Ovary (tissue), 9 donors: ENCODE data around the gene KAT6B. TPM values are rescaled to one million over a fixed set of nuclear protein-coding genes. Genes with fewer than 3 reads are reported as not detected.

Source experiments
- DNase-seq, 5 donors: peaks; one replicate each; pipeline ENCODE4 v3.0.0-alpha.2; 2019 to 2020
- H3K27ac ChIP-seq, 2 donors: fragments of 200-600 bp; one replicate each; pipeline versions ENCODE4 v1.5.1 to v1.8.0; 2019 to 2022
- H3K27me3 ChIP-seq: fragments of 200-600 bp; one replicate; pipeline ENCODE4 v1.8.0; 2022
- H3K36me3 ChIP-seq: fragments of 200-600 bp; sonication (generic); one replicate; pipeline ENCODE4 v1.5.1; 2019
- H3K4me1 ChIP-seq: one replicate; pipeline ENCODE4 v1.8.1; 2013; ENCODE audit warnings: mild to moderate bottlenecking, moderate library complexity; ENCODE audit not compliant: insufficient read depth
- H3K4me3 ChIP-seq: fragments of 200-600 bp; sonication (generic); one replicate; pipeline ENCODE4 v1.5.1; 2017
- H3K9me3 ChIP-seq, 2 donors: fragments of 200-600 bp in 1 of 2; sonication (generic) in 1 of 2; one replicate each; pipeline versions ENCODE4 v1.5.1 to v1.8.1; 2013 to 2019; ENCODE audit warnings: mild to moderate bottlenecking in 1 of 2, moderate library complexity in 1 of 2
- EP300 ChIP-seq: sonication (generic); formaldehyde crosslinking; IDR thresholded peaks from one replicate; pipeline ENCODE4 v1.6.1; 2017; ENCODE audit warnings: antibody characterized with exemption
- POLR2A ChIP-seq: fragments of 450-650 bp; IDR thresholded peaks from one replicate; pipeline ENCODE4 v1.6.1; 2017; ENCODE audit warnings: antibody characterized with exemption, mild to moderate bottlenecking, moderate library complexity
- WGBS, 3 donors: extraction: QIAGEN DNeasy Blood & Tissue Kit in 1 of 3; methylation state at CpG; one replicate each; pipeline versions ENCODE4 v1.1.5 to v1.1.7; 2013 to 2017; 5-methylcytosine and 5-hydroxymethylcytosine counted together
- intact Hi-C, 4 donors: fragments of 100-400 bp; cut with DNase I; formaldehyde crosslinking; loops; one replicate each; pipeline versions ENCODE4 v1.11.0 to v1.15.1; 2022 to 2023
- polyA plus RNA-seq, 2 donors: library from polyadenylated mRNA; stranded (reverse); fragments of 200-250 nt in 1 of 2; fragments of 350-450 nt in 1 of 2; fragmentation: Illumina TruSeq in 1 of 2; extraction: RNeasy Lipid Tissue Mini Kit (QIAGEN cat#74804) in 1 of 2; gene quantifications; one replicate each; pipeline ENCODE4 v1.2.3, GENCODE V29; 2013 to 2014
- total RNA-seq, 7 donors: library from RNA; depleted of rRNA in 2 of 7; stranded (reverse); fragments of >200 nt in 2 of 7; fragmentation: NEBNext Ultra II Directional in 3 of 7; extraction: Animal tissue kit (Norgen Biotek cat#: 25700) in 3 of 7; gene quantifications; one replicate each; pipeline versions ENCODE4 v1.1.0 to v1.2.4, GENCODE V29; 2016 to 2023
- TF ChIP-seq, protein P1 (sequence below), 3 donors: fragments of 450-650 bp in 2 of 3; fragments of 200-600 bp in 1 of 3; IDR thresholded peaks; one replicate each; pipeline versions ENCODE4 v1.5.1 to v1.8.0; 2016 to 2022; ENCODE audit warnings: antibody characterized with exemption in 3 of 3, mild to moderate bottlenecking in 1 of 3
- donor health status: DM: no; HTN: no; CAD: no; lungs with moderate emphysema.
- donor health status: DM: no; HTN: no; CAD: no.
- donor health status: Bipolar disorder and iron deficiency.
- donor health status: DM: yes; HTN: yes; CAD: no.
- donor health status: DM: no; HTN: no; CAD: no.
- donor health status: DM: yes; HTN: yes; CAD: no.

Gene KAT6B
- total and polyA plus RNA-seq, 9 donors = 14.9 to 61.6 (median 49.2) TPM

DNA sequence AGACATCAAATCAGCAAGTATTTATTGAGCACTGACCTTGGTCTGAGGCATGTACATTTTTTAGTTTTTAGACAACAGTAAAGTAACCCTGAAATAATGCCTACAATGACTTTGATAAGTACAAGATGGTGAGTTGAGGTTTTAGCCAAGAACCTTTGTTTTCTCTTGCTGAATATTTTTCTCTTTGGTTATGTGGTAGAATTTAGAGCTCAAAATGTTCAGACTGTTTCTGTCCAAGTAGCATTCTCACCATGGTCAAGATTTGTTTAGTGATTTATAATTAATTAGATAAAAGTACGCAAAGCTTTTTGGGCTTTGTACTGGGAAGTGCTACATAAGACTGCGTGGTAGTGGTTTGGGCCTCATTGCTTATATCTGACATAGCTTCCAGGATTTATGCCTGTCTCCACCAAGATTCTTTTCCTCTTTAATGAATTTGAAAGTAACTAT, 102.4 kb downstream of the KAT6B start:
- WGBS, 3 donors = 8 to 15% (median 10%) methylated on average over 2 of the region's 2 CpGs
- H3K4me3 ChIP-seq = no peak overlapping the region
- intact Hi-C loops = no loop called here

DNA sequence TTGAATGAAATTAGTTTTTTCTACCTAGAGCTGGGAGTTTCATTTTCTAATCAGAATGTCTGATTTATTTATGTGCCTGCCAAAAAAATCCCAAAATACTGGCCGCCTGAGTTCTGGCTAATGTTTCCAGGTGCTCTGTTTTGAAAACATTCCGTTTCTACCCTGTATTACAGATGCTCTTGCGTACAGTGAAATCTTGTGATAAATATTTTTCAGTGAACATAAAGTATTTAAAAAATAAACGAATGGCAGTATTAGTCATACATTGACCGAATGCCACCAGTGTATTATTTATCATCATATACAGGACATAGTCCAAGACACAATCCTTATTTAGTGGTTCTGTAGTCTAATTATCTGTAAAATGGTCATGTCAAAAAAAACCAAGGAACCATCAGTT, 102.8 kb downstream of the KAT6B start:
- 7 to 14% (median 10%) methylated on average over 5 of the region's 5 CpGs for WGBS, 3 donors
- Histone ChIP-seq H3K4me1 (peaks cover 17% of the 10 kb centered on the region), H3K27ac (peak overlapping the region in 1 of 2 donors; percentile 56), H3K9me3 (no peaks in the 10 kb centered on the region), H3K4me3 (no peak overlapping the region), H3K27me3 (no peaks in the 10 kb centered on the region), H3K36me3 (no peaks in the 10 kb centered on the region)
- no peak for DNase-seq
- intact Hi-C loops = no loop called here
- TF ChIP-seq EP300 = no peak
- TF ChIP-seq, protein P1, sequence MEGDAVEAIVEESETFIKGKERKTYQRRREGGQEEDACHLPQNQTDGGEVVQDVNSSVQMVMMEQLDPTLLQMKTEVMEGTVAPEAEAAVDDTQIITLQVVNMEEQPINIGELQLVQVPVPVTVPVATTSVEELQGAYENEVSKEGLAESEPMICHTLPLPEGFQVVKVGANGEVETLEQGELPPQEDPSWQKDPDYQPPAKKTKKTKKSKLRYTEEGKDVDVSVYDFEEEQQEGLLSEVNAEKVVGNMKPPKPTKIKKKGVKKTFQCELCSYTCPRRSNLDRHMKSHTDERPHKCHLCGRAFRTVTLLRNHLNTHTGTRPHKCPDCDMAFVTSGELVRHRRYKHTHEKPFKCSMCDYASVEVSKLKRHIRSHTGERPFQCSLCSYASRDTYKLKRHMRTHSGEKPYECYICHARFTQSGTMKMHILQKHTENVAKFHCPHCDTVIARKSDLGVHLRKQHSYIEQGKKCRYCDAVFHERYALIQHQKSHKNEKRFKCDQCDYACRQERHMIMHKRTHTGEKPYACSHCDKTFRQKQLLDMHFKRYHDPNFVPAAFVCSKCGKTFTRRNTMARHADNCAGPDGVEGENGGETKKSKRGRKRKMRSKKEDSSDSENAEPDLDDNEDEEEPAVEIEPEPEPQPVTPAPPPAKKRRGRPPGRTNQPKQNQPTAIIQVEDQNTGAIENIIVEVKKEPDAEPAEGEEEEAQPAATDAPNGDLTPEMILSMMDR (IDR thresholded peaks at IDR 0.05) = no peak
- no peak for TF ChIP-seq POLR2A

More for the DNA sequence above, 102.4 kb downstream of the KAT6B start:
- TF ChIP-seq EP300 (no peak), POLR2A (no peak)
- TF ChIP-seq, protein P1 (IDR thresholded peaks at IDR 0.05) = no peak
- no peak for DNase-seq
- H3K9me3 ChIP-seq = no peaks in the 10 kb centered on the region
- no peaks in the 10 kb centered on the region for H3K36me3 ChIP-seq
- no peaks in the 10 kb centered on the region for H3K27me3 ChIP-seq
- peaks cover 18% of the 10 kb centered on the region for H3K4me1 ChIP-seq
- peak overlapping the region in 1 of 2 donors; percentile 56 for H3K27ac ChIP-seq

GRCh38 chr10:74930965-74931364, 104.6 kb downstream of the KAT6B start:
- Histone ChIP-seq H3K9me3 (no peaks in the 10 kb centered on the region), H3K4me3 (no peak overlapping the region), H3K36me3 (no peaks in the 10 kb centered on the region), H3K4me1 (peaks cover 15% of the 10 kb centered on the region), H3K27ac (no peak overlapping the region), H3K27me3 (no peaks in the 10 kb centered on the region)
- intact Hi-C loops = no loop called here
- no peak for DNase-seq
- TF ChIP-seq, protein P1 (IDR thresholded peaks at IDR 0.05) = no peak
- TF ChIP-seq EP300 (no peak), POLR2A (no peak)
- 90 to 93% (median 91%) methylated on average over 3 of the region's 3 CpGs for WGBS, 3 donors

GRCh38 chr10:74932648-74933047, 106.2 kb downstream of the KAT6B start:
- TF ChIP-seq EP300 = no peak
- TF ChIP-seq, protein P1 (IDR thresholded peaks at IDR 0.05) = no peak
- no peak for TF ChIP-seq POLR2A
- no peak overlapping the region for H3K27ac ChIP-seq
- no peaks in the 10 kb centered on the region for H3K36me3 ChIP-seq
- WGBS, 3 donors = 69 to 82% (median 75%) methylated on average over 3 of the region's 3 CpGs
- intact Hi-C loops = no loop called here
- no peak overlapping the region for H3K4me3 ChIP-seq
- H3K4me1 ChIP-seq = peaks cover 12% of the 10 kb centered on the region
- peak; percentile 58 to 75 (median 65) for DNase-seq
- no peaks in the 10 kb centered on the region for H3K9me3 ChIP-seq
- no peaks in the 10 kb centered on the region for H3K27me3 ChIP-seq
